HG03025 (cell line): ENCODE measurements around the gene BYSL.

Experiments
- ATAC-seq: cut with Tn5 transposase; IDR thresholded peaks from one replicate; pipeline ENCODE4 v1.9.1; 2021; ENCODE audit warnings: mild to moderate bottlenecking, moderate library complexity; ENCODE audit not compliant: unreplicated experiment, low FRiP score

Gene BYSL

DNA sequence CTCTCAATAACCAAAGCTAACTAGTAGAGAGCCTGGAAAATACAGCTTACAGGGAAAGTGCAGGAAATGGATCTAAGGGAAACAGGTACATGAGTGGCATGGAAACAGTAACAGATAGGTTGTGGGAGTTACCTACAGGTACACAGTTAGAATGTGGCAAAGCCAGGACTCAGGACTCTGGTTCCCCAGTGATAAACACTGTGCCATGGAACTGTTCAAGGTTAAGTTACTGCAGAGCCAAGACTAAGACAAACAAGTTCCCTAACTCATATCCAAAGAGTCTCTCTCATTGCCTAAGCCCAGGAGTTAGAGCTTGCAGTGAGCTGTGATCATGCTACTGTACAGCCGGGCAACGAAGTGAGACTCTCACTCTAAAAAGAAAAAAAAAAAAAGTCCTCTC, 7.0 kb upstream of the BYSL start:
- no peak for ATAC-seq

GRCh38 chr6:41914869-41915530, 6.3 kb upstream of the BYSL start:
- ATAC-seq = no peak

DNA sequence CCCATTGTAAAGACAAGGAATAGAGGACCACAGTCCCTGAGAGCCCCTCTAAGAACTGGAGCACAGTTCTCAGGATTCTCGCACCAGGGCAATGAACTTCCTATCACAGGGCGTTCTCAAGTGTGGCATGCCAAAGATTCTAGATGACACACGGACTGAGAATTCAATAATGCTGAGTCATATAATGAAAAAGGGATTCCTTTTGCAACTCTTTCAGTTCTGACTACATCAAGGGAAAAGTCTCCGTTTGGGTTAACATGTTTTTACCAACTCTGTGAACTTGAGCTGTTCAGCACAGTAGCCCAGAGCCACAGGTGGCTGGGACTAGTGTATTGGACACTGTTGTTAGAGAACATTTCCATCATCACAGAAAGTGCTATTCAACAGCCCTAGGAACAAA, 3.8 kb upstream of the BYSL start:
- ATAC-seq = no peak

DNA sequence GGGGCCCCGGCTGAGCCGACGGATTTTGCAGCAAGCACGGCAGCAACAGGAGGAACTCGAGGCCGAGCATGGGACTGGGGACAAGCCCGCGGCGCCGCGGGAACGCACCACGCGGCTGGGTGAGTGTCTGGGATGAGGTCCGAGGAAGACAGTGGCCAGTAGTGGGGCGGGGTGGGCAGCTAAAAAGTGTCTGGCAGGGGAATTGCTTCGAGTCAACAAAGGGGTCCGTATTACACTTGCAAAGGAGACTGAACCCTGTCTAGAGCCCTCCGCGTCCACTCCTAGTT, 356 bp downstream of the BYSL start:
- peak; percentile 17 for ATAC-seq

DNA sequence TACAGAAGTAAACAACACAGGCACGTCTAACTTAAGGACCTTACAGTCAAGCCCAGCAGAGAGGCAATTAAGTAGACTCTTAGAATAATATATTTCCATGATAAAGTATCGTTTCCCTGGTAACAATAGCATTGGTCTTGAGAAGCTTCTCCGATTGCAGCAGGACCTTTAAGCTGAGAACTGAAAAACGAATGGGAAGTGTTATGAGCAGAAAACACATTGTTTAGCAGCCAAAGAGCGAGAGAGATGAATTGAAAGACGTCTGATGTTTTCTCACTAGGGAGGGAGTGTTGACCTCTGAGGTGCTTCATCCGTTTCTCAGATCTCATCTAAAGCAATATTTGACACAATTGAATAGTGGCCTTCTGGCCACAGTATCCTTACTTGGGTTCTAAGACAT, 855 bp downstream of the BYSL start:
- no peak for ATAC-seq

- ATAC-seq = no peak
Measured at GRCh38 chr6:41927253-41927652, 6.0 kb downstream of the BYSL start.

DNA sequence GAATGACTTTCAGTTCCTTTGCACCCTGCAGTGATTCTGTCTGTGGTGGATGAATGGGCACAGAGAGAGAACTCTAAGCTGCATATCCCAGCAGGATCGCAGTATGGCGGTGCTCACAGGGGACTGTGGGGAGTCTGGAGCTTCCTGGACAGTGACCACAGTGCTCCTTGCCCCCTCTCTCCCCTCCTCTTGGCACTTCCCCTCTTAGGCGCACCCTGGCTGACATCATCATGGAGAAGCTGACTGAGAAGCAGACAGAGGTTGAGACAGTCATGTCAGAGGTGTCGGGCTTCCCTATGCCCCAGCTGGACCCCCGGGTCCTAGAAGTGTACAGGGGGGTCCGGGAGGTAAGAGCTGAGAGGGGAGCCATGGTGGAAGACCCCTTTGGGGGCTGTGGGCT, 8.6 kb downstream of the BYSL start:
- no peak for ATAC-seq

DNA sequence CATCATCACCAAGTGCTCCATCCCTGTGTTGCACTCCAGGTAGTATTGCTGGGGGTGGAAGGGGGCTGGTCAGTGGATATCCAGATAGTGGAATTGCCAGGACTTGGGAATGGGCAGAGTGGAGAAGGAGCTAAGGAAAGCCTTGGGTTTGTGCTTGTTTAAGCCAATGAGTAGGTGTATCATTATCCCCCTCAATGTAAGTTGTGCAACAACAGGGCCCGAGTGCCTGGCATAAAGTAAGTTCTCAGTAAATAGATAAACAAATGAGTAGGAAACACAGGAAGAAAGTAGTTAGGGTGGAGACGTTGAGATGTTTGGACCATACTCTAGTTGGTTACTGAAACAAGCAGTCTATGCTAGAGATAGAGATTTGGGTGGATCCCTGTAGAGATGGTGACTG, 10.5 kb downstream of the BYSL start:
- ATAC-seq = no peak

DNA sequence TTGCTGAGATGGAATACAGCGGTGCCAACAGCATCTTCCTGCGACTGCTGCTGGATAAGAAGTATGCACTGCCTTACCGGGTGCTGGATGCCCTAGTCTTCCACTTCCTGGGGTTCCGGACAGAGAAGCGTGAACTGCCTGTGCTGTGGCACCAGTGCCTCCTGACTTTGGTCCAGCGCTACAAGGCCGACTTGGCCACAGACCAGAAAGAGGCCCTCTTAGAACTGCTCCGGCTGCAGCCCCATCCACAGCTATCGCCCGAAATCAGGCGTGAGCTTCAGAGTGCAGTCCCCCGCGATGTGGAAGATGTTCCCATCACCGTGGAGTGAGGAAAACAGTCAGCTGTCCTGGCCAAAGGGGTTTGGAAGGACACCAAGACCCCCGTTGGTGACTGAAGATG, 11.1 kb downstream of the BYSL start:
- no peak for ATAC-seq

GRCh38 chr6:41934278-41935192, 13.2 kb downstream of the BYSL start:
- no peak for ATAC-seq

DNA sequence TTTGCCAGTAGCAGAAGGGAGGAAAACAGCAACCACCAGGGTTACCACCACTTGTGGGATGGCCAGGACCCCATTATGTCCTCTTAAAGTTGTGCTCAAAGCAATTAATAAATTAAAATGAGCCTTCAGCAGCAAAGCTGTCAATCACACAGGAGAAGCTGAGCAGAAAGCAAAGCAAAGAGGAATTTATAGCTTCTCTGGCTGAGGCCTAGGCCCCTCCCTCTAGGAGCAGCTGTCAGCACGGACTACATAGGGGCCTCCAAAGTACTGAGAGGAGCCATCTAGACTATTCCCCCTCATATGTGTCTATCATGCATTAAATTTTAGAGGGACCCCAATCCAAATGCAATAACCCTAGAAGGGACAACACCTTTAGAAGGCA, 13.9 kb downstream of the BYSL start:
- ATAC-seq = no peak

DNA sequence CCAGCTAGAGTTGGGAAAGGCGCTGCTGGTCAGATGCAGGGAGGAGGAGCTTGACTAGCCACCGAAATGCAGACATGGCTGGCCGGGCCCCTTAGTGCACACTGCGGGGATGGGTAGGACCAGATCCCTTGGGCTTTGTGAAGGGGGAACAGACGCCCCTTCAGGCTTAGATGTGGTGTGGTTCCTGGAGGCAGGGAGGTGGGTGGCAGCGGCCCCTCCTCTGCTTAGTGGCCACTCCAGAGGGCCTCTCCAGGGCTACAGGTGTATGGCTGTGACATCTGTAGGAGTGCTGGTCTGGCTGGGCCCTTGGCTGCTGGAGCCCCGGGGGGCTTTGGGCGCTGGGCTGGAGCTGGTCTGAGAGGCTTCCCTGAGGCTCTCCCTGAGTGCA, 14.4 kb downstream of the BYSL start:
- ATAC-seq = no peak

GRCh38 chr6:41936073-41936837, 15.0 kb downstream of the BYSL start:
- ATAC-seq = no peak

DNA sequence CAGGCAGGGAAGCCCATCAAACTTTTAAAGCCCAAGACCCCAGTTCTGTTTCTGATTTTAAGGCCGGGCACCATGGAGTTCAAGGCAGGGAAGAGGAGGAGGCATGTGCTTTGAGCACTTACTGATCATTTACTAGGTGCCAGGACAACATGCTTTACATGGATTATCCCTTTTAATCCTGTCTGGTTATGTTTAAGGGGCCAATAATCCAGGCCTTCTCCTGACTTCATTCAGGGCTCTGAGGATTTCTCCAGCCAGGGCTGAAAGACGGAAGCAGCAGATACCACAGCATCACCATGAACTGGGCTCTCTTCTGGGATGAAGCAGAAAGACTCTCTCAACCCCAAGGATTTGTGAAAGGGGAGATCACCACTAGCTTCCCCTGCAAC, 16.2 kb downstream of the BYSL start:
- ATAC-seq = no peak

DNA sequence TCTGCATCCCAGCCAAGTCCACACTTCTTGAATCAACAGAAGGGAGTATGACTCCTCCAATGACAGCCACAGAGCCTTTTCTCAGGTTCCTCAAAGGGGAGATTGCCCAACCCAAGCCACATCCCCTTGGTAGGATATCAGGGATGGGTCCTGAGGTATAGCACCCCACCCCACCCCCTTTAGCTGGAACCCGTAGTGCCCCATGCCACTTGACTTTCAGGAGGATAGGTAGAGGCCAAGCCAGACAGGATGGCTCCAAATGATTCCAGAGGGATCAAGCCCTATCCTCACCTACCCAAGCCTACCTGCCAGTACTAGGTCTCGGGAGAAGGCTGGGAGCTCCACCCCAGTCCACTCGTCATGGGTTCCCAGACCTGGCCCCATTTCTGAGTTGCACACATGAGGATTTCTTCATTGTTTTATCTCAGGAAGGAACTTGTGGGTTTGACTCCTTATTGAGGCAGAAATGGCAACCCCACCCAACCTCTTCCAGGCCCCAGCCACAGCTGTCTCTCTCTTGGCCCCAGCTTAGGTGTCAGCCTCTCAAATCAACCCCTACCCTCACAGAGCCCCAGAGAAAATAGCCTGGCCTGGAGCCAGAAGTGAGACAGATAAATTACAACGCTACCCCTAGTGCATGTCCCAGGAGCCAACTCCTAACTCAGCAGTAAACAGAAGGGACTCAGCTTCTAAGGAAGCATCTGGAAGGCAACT, 16.7 kb downstream of the BYSL start:
- no peak for ATAC-seq

- no peak for ATAC-seq
Measured at GRCh38 chr6:41938590-41939175, 17.4 kb downstream of the BYSL start.

GRCh38 chr6:41939176-41939847, 18.0 kb downstream of the BYSL start:
- ATAC-seq = no peak

DNA sequence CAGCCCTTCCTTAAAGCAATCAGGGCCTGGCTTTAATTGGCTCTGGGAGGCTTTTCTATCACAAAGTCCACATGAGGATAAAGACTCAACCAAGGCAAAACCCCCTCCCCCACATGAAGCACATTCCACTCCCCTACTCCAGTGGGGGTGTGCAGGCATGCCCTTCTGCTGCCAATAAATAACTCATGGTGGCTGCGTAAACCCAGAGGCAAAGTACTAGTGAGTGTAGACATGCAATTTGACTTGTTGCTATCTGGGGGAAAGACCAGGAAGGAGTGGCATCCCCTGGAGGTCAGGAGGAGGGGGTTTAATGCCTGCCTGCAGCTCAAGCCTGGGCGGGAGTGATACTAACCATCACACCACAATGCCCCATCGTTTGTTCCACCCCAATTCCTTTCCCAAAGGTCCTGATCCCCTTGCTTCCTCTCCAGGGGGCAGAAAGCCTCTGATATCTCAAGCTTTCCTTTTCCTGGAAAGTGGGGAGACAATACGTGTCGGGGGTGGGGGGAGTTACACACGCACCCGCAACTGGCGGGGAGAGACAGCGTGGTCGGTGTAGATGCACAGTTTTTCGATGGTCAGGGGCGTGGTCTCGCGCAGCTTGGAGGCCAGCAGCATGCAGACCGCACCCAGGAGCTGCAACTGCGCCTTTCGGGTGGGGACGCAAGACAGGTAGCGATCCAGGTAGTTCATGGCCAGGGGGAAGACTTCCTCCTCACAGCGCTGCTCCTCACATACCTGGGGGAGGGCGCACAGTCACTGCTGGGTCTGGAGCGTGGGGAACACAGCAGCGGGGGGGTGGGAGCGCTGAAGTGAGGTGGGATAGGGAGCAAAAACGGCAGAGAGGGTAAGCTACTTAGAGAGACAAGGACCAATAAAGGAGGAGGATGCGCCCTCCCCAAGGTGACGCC, 18.8 kb downstream of the BYSL start:
- no peak for ATAC-seq

GRCh38 chr6:41940759-41941279, 19.5 kb downstream of the BYSL start:
- ATAC-seq = no peak
